T-helper 2 cell treated with Interferon-gamma antibody and Interleukin-4, amounts not matched to agents 5 μg/mL and 100 μg/mL, for 36 hours (primary cell): ENCODE data around the gene PPFIBP2.
A peak's percentile ranks its signal among the peaks of the same experiment; 100 is the strongest.

Source experiments
- DNase-seq: peaks from one replicate; pipeline ENCODE4 v3.0.0; 2021; ENCODE audit warnings: low spot score
- H3K27ac Mint-ChIP-seq: one replicate; pipeline ENCODE4 v1.8.0; 2021; ENCODE audit warnings: mild to moderate bottlenecking, mixed read lengths
- H3K27me3 Mint-ChIP-seq: one replicate; pipeline ENCODE4 v1.8.0; 2021; ENCODE audit warnings: low read depth, mixed read lengths
- H3K36me3 Mint-ChIP-seq: one replicate; pipeline ENCODE4 v1.8.0; 2021; ENCODE audit warnings: low read depth, mixed read lengths
- H3K4me1 Mint-ChIP-seq: one replicate; pipeline ENCODE4 v1.8.0; 2021; ENCODE audit warnings: low read depth, mixed read lengths
- H3K4me3 Mint-ChIP-seq: one replicate; pipeline ENCODE4 v1.8.0; 2022; ENCODE audit warnings: mild to moderate bottlenecking, moderate library complexity, mixed read lengths
- H3K9me3 Mint-ChIP-seq: one replicate; pipeline ENCODE4 v1.8.0; 2021; ENCODE audit warnings: mixed read lengths

PPFIBP2 gene

GRCh38 chr11:7513234-7514098 is at the start of gene PPFIBP2:
Gene PPFIBP2 (plus strand): TSS chr11:7513999. CDS start chr11:7549476, 35,477 bp downstream.
- Mint-ChIP-seq H3K36me3 (no peaks in the 10 kb centered on the region), H3K27me3 (peaks cover 33% of the 10 kb centered on the region), H3K9me3 (no peaks in the 10 kb centered on the region), H3K27ac (peak within 1 kb of the TSS; percentile 87), H3K4me3 (peak within 1 kb of the TSS; percentile 91), H3K4me1 (peaks cover 3% of the 10 kb centered on the region)
- DNase-seq, result peak; percentile 81

- Mint-ChIP-seq H3K4me1 (peaks cover 4% of the 10 kb centered on the region), H3K9me3 (no peaks in the 10 kb centered on the region), H3K27me3 (no peaks in the 10 kb centered on the region), H3K27ac (no peak overlapping the region), H3K4me3 (no peak overlapping the region), H3K36me3 (no peaks in the 10 kb centered on the region)
- DNase-seq, result peak; percentile 17
Measured at GRCh38 chr11:7467652-7468051, 46.1 kb upstream of the PPFIBP2 start.

- Mint-ChIP-seq H3K27ac (no peak overlapping the region), H3K4me1 (no peaks in the 10 kb centered on the region), H3K9me3 (no peaks in the 10 kb centered on the region), H3K27me3 (no peaks in the 10 kb centered on the region), H3K4me3 (no peak overlapping the region), H3K36me3 (no peaks in the 10 kb centered on the region)
- no peak for DNase-seq
Measured at GRCh38 chr11:7469351-7469865, 44.4 kb upstream of the PPFIBP2 start.

GRCh38 chr11:7471071-7471470 is 42.7 kb upstream of the PPFIBP2 start:
- no peak for DNase-seq
- no peak overlapping the region for H3K4me3 Mint-ChIP-seq
- H3K27me3 Mint-ChIP-seq, result no peaks in the 10 kb centered on the region
- no peak overlapping the region for H3K27ac Mint-ChIP-seq
- no peaks in the 10 kb centered on the region for H3K36me3 Mint-ChIP-seq
- H3K4me1 Mint-ChIP-seq, result no peaks in the 10 kb centered on the region
- no peaks in the 10 kb centered on the region for H3K9me3 Mint-ChIP-seq

- H3K4me3 Mint-ChIP-seq, result no peak overlapping the region
- H3K9me3 Mint-ChIP-seq, result no peaks in the 10 kb centered on the region
- H3K4me1 Mint-ChIP-seq, result no peaks in the 10 kb centered on the region
- H3K27ac Mint-ChIP-seq, result no peak overlapping the region
- H3K27me3 Mint-ChIP-seq, result no peaks in the 10 kb centered on the region
- H3K36me3 Mint-ChIP-seq, result no peaks in the 10 kb centered on the region
- DNase-seq, result no peak
Measured at GRCh38 chr11:7473717-7474116, 40.1 kb upstream of the PPFIBP2 start.

- Mint-ChIP-seq H3K36me3 (no peaks in the 10 kb centered on the region), H3K9me3 (no peaks in the 10 kb centered on the region), H3K4me1 (no peaks in the 10 kb centered on the region), H3K27me3 (no peaks in the 10 kb centered on the region), H3K27ac (no peak overlapping the region), H3K4me3 (no peak overlapping the region)
- no peak for DNase-seq
Measured at GRCh38 chr11:7480113-7480512, 33.7 kb upstream of the PPFIBP2 start.

- no peak overlapping the region for H3K27ac Mint-ChIP-seq
- no peaks in the 10 kb centered on the region for H3K36me3 Mint-ChIP-seq
- no peaks in the 10 kb centered on the region for H3K4me1 Mint-ChIP-seq
- H3K27me3 Mint-ChIP-seq, result no peaks in the 10 kb centered on the region
- H3K4me3 Mint-ChIP-seq, result no peak overlapping the region
- no peak for DNase-seq
- H3K9me3 Mint-ChIP-seq, result no peaks in the 10 kb centered on the region
Measured at GRCh38 chr11:7484131-7484530, 29.7 kb upstream of the PPFIBP2 start.

- H3K4me3 Mint-ChIP-seq, result no peak overlapping the region
- H3K27me3 Mint-ChIP-seq, result no peaks in the 10 kb centered on the region
- DNase-seq, result no peak
- H3K36me3 Mint-ChIP-seq, result no peaks in the 10 kb centered on the region
- H3K4me1 Mint-ChIP-seq, result no peaks in the 10 kb centered on the region
- no peak overlapping the region for H3K27ac Mint-ChIP-seq
- H3K9me3 Mint-ChIP-seq, result no peaks in the 10 kb centered on the region
Measured at GRCh38 chr11:7484645-7485044, 29.2 kb upstream of the PPFIBP2 start.

- no peaks in the 10 kb centered on the region for H3K4me1 Mint-ChIP-seq
- peaks cover under 1% of the 10 kb centered on the region for H3K27me3 Mint-ChIP-seq
- H3K36me3 Mint-ChIP-seq, result no peaks in the 10 kb centered on the region
- H3K4me3 Mint-ChIP-seq, result no peak within 1 kb of the TSS
- H3K27ac Mint-ChIP-seq, result no peak within 1 kb of the TSS
- DNase-seq, result no peak
- H3K9me3 Mint-ChIP-seq, result no peaks in the 10 kb centered on the region
Measured at GRCh38 chr11:7485186-7486097, 28.4 kb upstream of the PPFIBP2 start, which contains the start of gene OLFML1. Gene OLFML1 (plus strand): TSS chr11:7485506. CDS start chr11:7485876, 370 bp downstream.

- Mint-ChIP-seq H3K36me3 (no peaks in the 10 kb centered on the region), H3K4me3 (no peak overlapping the region), H3K9me3 (no peaks in the 10 kb centered on the region), H3K27me3 (peaks cover 2% of the 10 kb centered on the region), H3K4me1 (no peaks in the 10 kb centered on the region), H3K27ac (no peak overlapping the region)
- DNase-seq, result no peak
Measured at GRCh38 chr11:7486098-7486780, 27.6 kb upstream of the PPFIBP2 start.

- no peak for DNase-seq
- Mint-ChIP-seq H3K9me3 (no peaks in the 10 kb centered on the region), H3K4me1 (no peaks in the 10 kb centered on the region), H3K4me3 (no peak overlapping the region), H3K27me3 (peaks cover 2% of the 10 kb centered on the region), H3K27ac (no peak overlapping the region), H3K36me3 (no peaks in the 10 kb centered on the region)
Measured at GRCh38 chr11:7486781-7487140, 27.0 kb upstream of the PPFIBP2 start.

GRCh38 chr11:7487360-7487759 is 26.4 kb upstream of the PPFIBP2 start:
- no peak overlapping the region for H3K27ac Mint-ChIP-seq
- DNase-seq, result no peak
- H3K4me1 Mint-ChIP-seq, result no peaks in the 10 kb centered on the region
- no peak overlapping the region for H3K4me3 Mint-ChIP-seq
- H3K27me3 Mint-ChIP-seq, result peaks cover 2% of the 10 kb centered on the region
- no peaks in the 10 kb centered on the region for H3K9me3 Mint-ChIP-seq
- H3K36me3 Mint-ChIP-seq, result no peaks in the 10 kb centered on the region

GRCh38 chr11:7488681-7489080 is 25.1 kb upstream of the PPFIBP2 start:
- no peaks in the 10 kb centered on the region for H3K36me3 Mint-ChIP-seq

More at GRCh38 chr11:7488681-7489080, 25.1 kb upstream of the PPFIBP2 start:
- H3K9me3 Mint-ChIP-seq, result no peaks in the 10 kb centered on the region
- no peak for DNase-seq
- peaks cover 2% of the 10 kb centered on the region for H3K27me3 Mint-ChIP-seq
- H3K4me3 Mint-ChIP-seq, result no peak overlapping the region
- no peak overlapping the region for H3K27ac Mint-ChIP-seq
- no peaks in the 10 kb centered on the region for H3K4me1 Mint-ChIP-seq
